Measurements from ENCODE around the gene CUX1.

DNA sequence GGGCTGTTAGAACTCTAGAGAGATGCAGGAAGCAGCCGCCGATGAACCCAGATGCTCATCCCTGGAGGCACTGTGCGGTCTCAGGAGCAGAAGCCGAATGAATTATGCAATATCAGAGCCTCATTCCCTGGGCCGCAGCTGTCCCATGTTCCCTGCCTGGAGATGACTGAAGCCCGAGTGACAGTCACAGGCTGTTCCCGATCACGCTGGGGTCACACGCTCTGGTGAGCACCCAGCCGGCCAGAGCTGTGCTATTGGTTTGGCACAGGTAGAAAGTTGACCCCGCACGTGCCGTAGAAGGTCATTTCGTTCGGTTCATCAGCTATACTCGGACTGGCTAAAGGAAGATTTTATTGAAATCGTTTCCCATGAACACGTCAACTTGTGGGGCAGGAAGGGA, 328.7 kb downstream of the CUX1 start:
- TF ChIP-seq GATA2 (IDR thresholded peaks at IDR 0.05; ENCODE audit: low read depth, low read length) = no peak
- no peak for TF ChIP-seq GATA3 (IDR thresholded peaks at IDR 0.05; ENCODE audit: low read depth, low read length)

All from SH-SY5Y (cell line).